HepG2 (cell line): Measurements from ENCODE around the gene CLCN2. TPM values are rescaled to one million over a fixed set of nuclear protein-coding genes. Genes with fewer than 3 reads are reported as not detected.

ENCODE experiments used
- ATAC-seq: fragments of 200-7000 bp; cut with Tn5 transposase; 3 replicates; pipeline ENCODE4 v1.9.1; 2020; ENCODE audit warnings: mild to moderate bottlenecking, moderate library complexity
- BruUV-seq: library from RNA; stranded (reverse); fragments of 400-500 nt; replicated peaks from 2 replicates; lab custom pipeline; 2021; lab: Mats Ljungman, UMichigan
- CTCF ChIA-PET: fragments of 300-600 bp; formaldehyde crosslinking; extraction: SDS; loops from one replicate; lab custom pipeline; 2021; ENCODE audit warnings: low total read pairs, inconsistent platforms, low intra/inter-chr PET ratio; lab: Yijun Ruan, JAX
- POLR2A ChIA-PET: fragments of 350-600 bp; sonication (Branson Sonifier 250); formaldehyde crosslinking; loops from one replicate; lab custom pipeline; 2020; ENCODE audit warnings: antibody characterized with exemption, inconsistent platforms; lab: Yijun Ruan, JAX
- DNase-seq: peaks from one replicate; pipeline ENCODE4 v3.0.0-alpha.2; 2015; ENCODE audit warnings: low spot score
- FAIRE-seq: peaks from 3 replicates; lab custom pipeline; 2011; peaks lifted over from hg19 to GRCh38; lab: Jason Lieb, UNC
- H2AFZ ChIP-seq: one replicate; pipeline ENCODE4 v1.6.1; 2011; ENCODE audit warnings: low read length, inconsistent platforms
- H3K27ac ChIP-seq: fragments of 300-600 bp; 3 replicates; pipeline ENCODE4 v1.8.0; 2011; ENCODE audit warnings: mixed run types, mild to moderate bottlenecking, mixed read lengths, low read length, inconsistent platforms; ENCODE audit not compliant: insufficient read depth; ENCODE audit errors: extremely low read length
- H3K27me3 ChIP-seq, 2 experiments: fragments of 200-600 bp in 1 of 2; 2 replicates in 1 of 2; 3 replicates in 1 of 2; pipeline versions ENCODE4 v1.6.0 to v1.8.0; 2011; ENCODE audit warnings: low read length in 2 of 2, mild to moderate bottlenecking in 2 of 2, moderate library complexity in 2 of 2, inconsistent platforms in 1 of 2; ENCODE audit not compliant: insufficient read depth in 2 of 2, control insufficient read depth in 1 of 2
- H3K36me3 ChIP-seq, 2 experiments: fragments of 200-600 bp in 1 of 2; replicated peaks in 1 of 2; 2 replicates in 1 of 2; 3 replicates in 1 of 2; pipeline versions ENCODE4 v1.5.1 to v1.8.0; 2011; ENCODE audit warnings: low read length in 2 of 2, inconsistent platforms in 1 of 2; ENCODE audit not compliant: insufficient read depth in 2 of 2, control insufficient read depth in 1 of 2
- H3K4me1 ChIP-seq: 2 replicates; pipeline ENCODE4 v1.5.1; 2012; ENCODE audit warnings: low read length, inconsistent platforms; ENCODE audit not compliant: insufficient read depth
- H3K4me2 ChIP-seq: 2 replicates; pipeline ENCODE4 v1.6.0; 2011; ENCODE audit warnings: low read depth, low read length, inconsistent platforms
- H3K4me3 ChIP-seq, 3 experiments: fragments of 200-600 bp in 1 of 3; sonication (generic), shearing (Covaris generic) in 1 of 3; replicated peaks in 1 of 3; 2 replicates each; pipeline ENCODE4 v1.5.1; 2011 to 2016; ENCODE audit warnings: low read length in 3 of 3, inconsistent platforms in 2 of 3, low read depth in 2 of 3, mild to moderate bottlenecking in 2 of 3, control low read depth in 1 of 3, mixed read lengths in 1 of 3; ENCODE audit not compliant: insufficient read depth in 1 of 3
- H3K79me2 ChIP-seq: one replicate; pipeline ENCODE4 v1.6.1; 2011; ENCODE audit warnings: low read length, inconsistent platforms; ENCODE audit not compliant: insufficient read depth
- H3K9ac ChIP-seq: 2 replicates; pipeline ENCODE4 v1.6.0; 2011; ENCODE audit warnings: mild to moderate bottlenecking, low read depth, low read length, inconsistent platforms; ENCODE audit not compliant: insufficient read depth
- H3K9me3 ChIP-seq: 2 replicates; pipeline ENCODE4 v1.5.1; 2012; ENCODE audit warnings: mild to moderate bottlenecking, low read length
- H4K20me1 ChIP-seq: 2 replicates; pipeline ENCODE4 v1.6.0; 2011; ENCODE audit warnings: inconsistent platforms, mild to moderate bottlenecking, low read length, moderate library complexity; ENCODE audit not compliant: insufficient read depth
- GABPB1 ChIP-seq: IDR thresholded peaks from 2 replicates; pipeline ENCODE4 v1.6.1; 2016; ENCODE audit warnings: mild to moderate bottlenecking, missing genetic modification reagents, moderate library complexity, missing compliant biosample characterization
- HDAC1 ChIP-seq: sonication (generic); formaldehyde crosslinking; IDR thresholded peaks from 2 replicates; pipeline ENCODE4 v1.5.1; 2020; ENCODE audit warnings: mild to moderate bottlenecking, missing genetic modification reagents
- HNRNPK ChIP-seq: fragments of 200-400 bp; formaldehyde crosslinking; IDR thresholded peaks from 2 replicates; pipeline ENCODE4 v1.6.1; 2018; ENCODE audit warnings: low read length, low read depth, moderate library complexity, mild to moderate bottlenecking; ENCODE audit not compliant: poor library complexity, severe bottlenecking
- MTA1 ChIP-seq: sonication (generic); formaldehyde crosslinking; IDR thresholded peaks from 2 replicates; pipeline ENCODE4 v1.4.0; 2020; ENCODE audit warnings: missing genetic modification reagents, mild to moderate bottlenecking, borderline replicate concordance
- PHF8 ChIP-seq: sonication (generic); formaldehyde crosslinking; IDR thresholded peaks from 2 replicates; pipeline ENCODE4 v1.5.0; 2020; ENCODE audit warnings: missing genetic modification reagents
- POLR2A ChIP-seq, 2 experiments: IDR thresholded peaks; 2 replicates each; pipeline ENCODE4 v1.6.1; 2011; ENCODE audit warnings: low read depth in 2 of 2, low read length in 2 of 2, mild to moderate bottlenecking in 1 of 2, moderate library complexity in 1 of 2; ENCODE audit not compliant: insufficient read depth in 1 of 2
- SALL2 ChIP-seq: sonication (generic); formaldehyde crosslinking; IDR thresholded peaks from 2 replicates; pipeline ENCODE4 v1.8.1; 2023; ENCODE audit warnings: mild to moderate bottlenecking, missing genetic modification reagents, inconsistent platforms
- SAP130 ChIP-seq: IDR thresholded peaks from 2 replicates; pipeline ENCODE4 v1.6.1; 2016; ENCODE audit warnings: low read depth
- TCF7 ChIP-seq: sonication (generic); IDR thresholded peaks from 2 replicates; pipeline ENCODE4 v1.6.1; 2016; ENCODE audit warnings: antibody characterized with exemption, low read depth
- ZFAT ChIP-seq: sonication (generic); formaldehyde crosslinking; conservative IDR thresholded peaks from 2 replicates; pipeline ENCODE4 v1.8.1; 2023; ENCODE audit warnings: missing genetic modification reagents, inconsistent platforms
- ZFP90 ChIP-seq: sonication (generic); formaldehyde crosslinking; IDR thresholded peaks from 2 replicates; pipeline ENCODE4 v1.8.0; 2022; ENCODE audit warnings: missing genetic modification reagents, mild to moderate bottlenecking, inconsistent platforms, borderline replicate concordance
- ZNF562 ChIP-seq: sonication (generic); formaldehyde crosslinking; IDR thresholded peaks from 2 replicates; pipeline ENCODE4 v1.8.0; 2022; ENCODE audit warnings: missing genetic modification reagents, borderline replicate concordance
- ZNF563 ChIP-seq: sonication (generic); formaldehyde crosslinking; IDR thresholded peaks from 2 replicates; pipeline ENCODE4 v1.8.0; 2022; ENCODE audit warnings: mild to moderate bottlenecking, moderate library complexity, missing genetic modification reagents
- ZNF605 ChIP-seq: sonication (generic); formaldehyde crosslinking; IDR thresholded peaks from 2 replicates; pipeline ENCODE4 v1.8.0; 2022; ENCODE audit warnings: mild to moderate bottlenecking, missing genetic modification reagents
- ZSCAN25 ChIP-seq: sonication (generic); formaldehyde crosslinking; IDR thresholded peaks from 2 replicates; pipeline ENCODE4 v1.8.0; 2022; ENCODE audit warnings: mild to moderate bottlenecking, missing genetic modification reagents
- WGBS: methylation state at CpG from one replicate; pipeline ENCODE4 v1.1.6; 2017; ENCODE audit warnings: low lambda C conversion rate; 5-methylcytosine and 5-hydroxymethylcytosine counted together
- in situ Hi-C: cut with HindIII; loops from 2 replicates; pipeline ENCODE4 v1.10.0; 2017; ENCODE audit warnings: low pct_unique_long_range_greater_than_20kb; ENCODE audit not compliant: extremely low pct_ligation_motif_present
- intact Hi-C: fragments of 100-400 bp; cut with micrococcal nuclease; formaldehyde crosslinking; loops from one replicate; pipeline ENCODE4 v1.10.0; 2022; ENCODE audit not compliant: unreplicated experiment
- polyA plus RNA-seq, 8 experiments: library from polyadenylated mRNA; depleted of rRNA in 3 of 8; stranded (reverse) in 7 of 8; unstranded in 1 of 8; fragments of >200 nt; fragmentation: Illumina TruSeq in 4 of 8; extraction: Trizol in 4 of 8; gene quantifications; 2 replicates each; pipeline versions ENCODE4 v1.2.1 to v1.2.3, GENCODE V29; 2011 to 2016; ENCODE audit warnings: low read depth in 4 of 8, missing spikeins in 1 of 8, mixed read lengths in 1 of 8; ENCODE audit not compliant: insufficient read depth in 1 of 8
- total RNA-seq, 5 experiments: library from RNA; depleted of rRNA; stranded (reverse); fragments of >200 nt; fragmentation: Illumina TruSeq; extraction: Trizol; gene quantifications; 2 replicates each; pipeline ENCODE4 v1.2.3, GENCODE V29; 2016; ENCODE audit warnings: low read depth in 1 of 5
- TF ChIP-seq, protein P1 (sequence below): sonication (generic); formaldehyde crosslinking; IDR thresholded peaks from 2 replicates; pipeline ENCODE4 v1.4.0; 2020; ENCODE audit warnings: missing genetic modification reagents
- TF ChIP-seq, protein P2 (sequence below): sonication (generic); formaldehyde crosslinking; IDR thresholded peaks from 2 replicates; pipeline ENCODE4 v1.4.0; 2020; ENCODE audit warnings: mild to moderate bottlenecking, missing genetic modification reagents

Gene CLCN2
- total and polyA plus RNA-seq, 2 of the 13 experiments (the other 11 are each of a cell fraction or from before 2014, with no cell fraction given): 11.4 to 13.5 TPM

DNA sequence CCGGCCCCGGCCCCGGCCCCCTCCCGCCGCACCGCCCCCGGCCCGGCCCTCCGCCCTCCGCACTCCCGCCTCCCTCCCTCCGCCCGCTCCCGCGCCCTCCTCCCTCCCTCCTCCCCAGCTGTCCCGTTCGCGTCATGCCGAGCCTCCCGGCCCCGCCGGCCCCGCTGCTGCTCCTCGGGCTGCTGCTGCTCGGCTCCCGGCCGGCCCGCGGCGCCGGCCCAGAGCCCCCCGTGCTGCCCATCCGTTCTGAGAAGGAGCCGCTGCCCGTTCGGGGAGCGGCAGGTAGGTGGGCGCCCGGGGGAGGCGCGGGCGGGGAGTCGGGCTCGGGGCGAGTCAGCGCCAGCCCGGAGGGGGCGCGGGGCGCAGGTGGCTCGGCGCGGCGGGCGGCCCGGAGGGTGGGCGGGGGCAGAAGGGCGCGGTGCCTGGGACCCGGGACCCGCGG is 18.8 kb upstream of the CLCN2 start (continued):
- TF ChIP-seq ZNF562 (CRISPR knock-in tag) (no peak), ZFP90 (CRISPR knock-in tag) (no peak), MTA1 (CRISPR knock-in tag) (no peak), SAP130 (peak; percentile 21; the same call in 1 of the 2 replicates), ZFAT (CRISPR knock-in tag) (no peak), HNRNPK (peak; percentile 65), SALL2 (CRISPR knock-in tag) (no peak), POLR2A (IDR thresholded peaks at IDR 0.05; ENCODE audit: insufficient read depth in 1 of 2, low read depth in 2 of 2, low read length in 2 of 2) (peak in 1 of 2 experiments; percentile 37; a peak in 1 of 4 replicates), ZNF605 (CRISPR knock-in tag) (no peak), ZNF563 (CRISPR knock-in tag) (0 out of 2 replicates have a peak, but pooled peaks have one; percentile 45)

DNA sequence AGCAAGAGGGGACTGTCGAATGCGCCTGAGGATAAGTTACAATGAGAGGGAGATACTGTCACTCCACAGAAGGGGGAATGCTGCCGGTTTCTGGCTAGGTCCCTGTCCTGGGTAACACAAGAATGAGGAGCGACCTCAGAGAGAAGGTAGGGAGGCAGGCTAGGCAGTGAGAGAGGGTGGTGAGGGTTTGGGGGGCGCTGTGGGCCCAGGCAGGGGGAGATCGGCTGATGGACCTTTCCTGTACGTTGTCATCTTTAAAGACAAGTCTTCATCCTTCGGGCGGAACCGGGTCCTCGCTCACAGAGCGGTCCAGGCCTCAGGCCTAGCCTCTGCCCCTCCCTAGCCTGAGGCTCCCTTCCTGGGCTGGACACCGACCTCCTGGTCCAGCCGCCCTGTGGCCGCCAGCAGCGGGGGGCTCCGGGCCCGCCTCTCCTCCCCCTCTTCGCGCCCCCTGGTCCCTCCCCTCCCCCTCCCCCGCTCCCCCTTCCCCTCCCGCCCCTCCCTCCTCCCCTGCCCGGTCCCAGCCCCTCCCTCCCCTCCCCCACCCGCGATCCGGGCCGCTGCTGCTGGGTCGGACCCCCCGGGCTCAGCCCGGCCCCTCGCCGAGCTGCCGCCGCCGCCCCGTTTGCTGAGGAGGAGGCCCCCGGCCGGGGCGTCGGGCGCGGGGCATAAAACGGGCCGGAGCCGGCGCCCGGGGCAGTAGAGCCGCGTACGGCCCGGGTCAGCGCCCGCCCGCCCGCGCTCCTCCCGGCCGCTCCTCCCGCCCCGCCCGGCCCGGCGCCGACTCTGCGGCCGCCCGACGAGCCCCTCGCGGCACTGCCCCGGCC is 18.2 kb upstream of the CLCN2 start, which contains the start of gene CHRD:
Gene CHRD, plus strand, starts transcription at position 697 of the 827 bp plus-strand sequence. CDS start 265 bp downstream, outside the sequence.
- POLR2A ChIA-PET: interaction anchor here (1.0 to 2.2 kb wide), 6 partner anchors 8 to 34 kb away, joined by 4 to 14 read pairs (median 5); partner anchors contain the start of genes CLCN2 and POLR2H
- peak; percentile 28; the same call in 1 of the 2 replicates for TF ChIP-seq HDAC1 (CRISPR knock-in tag)
- TF ChIP-seq, protein P1, sequence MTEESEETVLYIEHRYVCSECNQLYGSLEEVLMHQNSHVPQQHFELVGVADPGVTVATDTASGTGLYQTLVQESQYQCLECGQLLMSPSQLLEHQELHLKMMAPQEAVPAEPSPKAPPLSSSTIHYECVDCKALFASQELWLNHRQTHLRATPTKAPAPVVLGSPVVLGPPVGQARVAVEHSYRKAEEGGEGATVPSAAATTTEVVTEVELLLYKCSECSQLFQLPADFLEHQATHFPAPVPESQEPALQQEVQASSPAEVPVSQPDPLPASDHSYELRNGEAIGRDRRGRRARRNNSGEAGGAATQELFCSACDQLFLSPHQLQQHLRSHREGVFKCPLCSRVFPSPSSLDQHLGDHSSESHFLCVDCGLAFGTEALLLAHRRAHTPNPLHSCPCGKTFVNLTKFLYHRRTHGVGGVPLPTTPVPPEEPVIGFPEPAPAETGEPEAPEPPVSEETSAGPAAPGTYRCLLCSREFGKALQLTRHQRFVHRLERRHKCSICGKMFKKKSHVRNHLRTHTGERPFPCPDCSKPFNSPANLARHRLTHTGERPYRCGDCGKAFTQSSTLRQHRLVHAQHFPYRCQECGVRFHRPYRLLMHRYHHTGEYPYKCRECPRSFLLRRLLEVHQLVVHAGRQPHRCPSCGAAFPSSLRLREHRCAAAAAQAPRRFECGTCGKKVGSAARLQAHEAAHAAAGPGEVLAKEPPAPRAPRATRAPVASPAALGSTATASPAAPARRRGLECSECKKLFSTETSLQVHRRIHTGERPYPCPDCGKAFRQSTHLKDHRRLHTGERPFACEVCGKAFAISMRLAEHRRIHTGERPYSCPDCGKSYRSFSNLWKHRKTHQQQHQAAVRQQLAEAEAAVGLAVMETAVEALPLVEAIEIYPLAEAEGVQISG (CRISPR knock-in tag): peak; percentile 48; the same call in 1 of the 2 replicates
- TF ChIP-seq, protein P2, sequence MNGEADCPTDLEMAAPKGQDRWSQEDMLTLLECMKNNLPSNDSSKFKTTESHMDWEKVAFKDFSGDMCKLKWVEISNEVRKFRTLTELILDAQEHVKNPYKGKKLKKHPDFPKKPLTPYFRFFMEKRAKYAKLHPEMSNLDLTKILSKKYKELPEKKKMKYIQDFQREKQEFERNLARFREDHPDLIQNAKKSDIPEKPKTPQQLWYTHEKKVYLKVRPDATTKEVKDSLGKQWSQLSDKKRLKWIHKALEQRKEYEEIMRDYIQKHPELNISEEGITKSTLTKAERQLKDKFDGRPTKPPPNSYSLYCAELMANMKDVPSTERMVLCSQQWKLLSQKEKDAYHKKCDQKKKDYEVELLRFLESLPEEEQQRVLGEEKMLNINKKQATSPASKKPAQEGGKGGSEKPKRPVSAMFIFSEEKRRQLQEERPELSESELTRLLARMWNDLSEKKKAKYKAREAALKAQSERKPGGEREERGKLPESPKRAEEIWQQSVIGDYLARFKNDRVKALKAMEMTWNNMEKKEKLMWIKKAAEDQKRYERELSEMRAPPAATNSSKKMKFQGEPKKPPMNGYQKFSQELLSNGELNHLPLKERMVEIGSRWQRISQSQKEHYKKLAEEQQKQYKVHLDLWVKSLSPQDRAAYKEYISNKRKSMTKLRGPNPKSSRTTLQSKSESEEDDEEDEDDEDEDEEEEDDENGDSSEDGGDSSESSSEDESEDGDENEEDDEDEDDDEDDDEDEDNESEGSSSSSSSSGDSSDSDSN (CRISPR knock-in tag): no peak; the same call in 1 of the 2 replicates
- peak; percentile 46; the same call in 1 of the 2 replicates for TF ChIP-seq PHF8
- TF ChIP-seq ZSCAN25 (CRISPR knock-in tag): peak; percentile 66; the same call in 1 of the 2 replicates
- peak; percentile 47 for TF ChIP-seq GABPB1 (CRISPR knock-in tag)
- TF ChIP-seq TCF7: no peak

More for the DNA sequence above, 18.2 kb upstream of the CLCN2 start, which contains the start of gene CHRD:
- WGBS: 2% methylated on average over 22 of the region's 71 CpGs
- Histone ChIP-seq H3K36me3 (peaks cover 10 to 27% of the 10 kb centered on the region in 2 experiments; a peak in 4 of 5 replicates), H2AFZ (no peak within 1 kb of the TSS), H3K4me1 (peaks cover 27% of the 10 kb centered on the region), H3K27me3 (no peaks in the 10 kb centered on the region; a peak in 1 of 5 replicates), H3K27ac (peak within 1 kb of the TSS; percentile 90), H3K9ac (peak within 1 kb of the TSS; percentile 83), H4K20me1 (0 out of 2 replicates have a peak, but pooled peaks cover 3% of the 10 kb centered on the region), H3K9me3 (no peaks in the 10 kb centered on the region), H3K4me3 (peak within 1 kb of the TSS; percentile 79 to 90 (median 90)), H3K79me2 (peaks cover 25% of the 10 kb centered on the region), H3K4me2 (peak within 1 kb of the TSS; percentile 97)
- ATAC-seq: peak; percentile 51
- DNase-seq: no peak
- CTCF ChIA-PET: no interaction called here
- no peak for FAIRE-seq
- BruUV-seq: no TSS peak
- in situ Hi-C loops: loop anchor here (10.0 kb wide), 2 partner anchors 85 to 135 kb away; no protein-coding TSS in a partner anchor
- intact Hi-C loops: loop anchor here (2.0 kb wide), 1 partner anchor 37 kb away; no protein-coding TSS in a partner anchor
